ENCODE measurements around the gene PCLO.

PCLO gene

DNA sequence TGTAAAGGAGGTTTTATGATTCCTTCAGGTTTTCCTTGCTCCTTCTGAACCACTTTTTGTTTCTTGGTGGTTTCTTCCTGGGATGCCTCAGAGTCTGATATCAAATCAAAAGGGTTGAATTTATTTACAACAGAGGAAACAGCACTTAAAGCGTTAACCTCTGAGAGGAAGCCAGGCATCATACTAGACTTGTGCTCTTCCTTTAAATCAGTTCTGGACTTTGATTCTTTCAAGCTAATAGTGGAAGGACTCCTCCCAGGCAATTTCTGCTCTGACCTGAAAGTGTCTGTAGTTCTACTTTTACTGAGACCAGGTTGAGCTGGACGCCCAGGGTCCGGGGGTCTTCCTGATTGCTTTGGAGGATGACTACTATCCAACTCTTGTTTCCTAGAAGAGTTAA, 6.7 kb downstream of the PCLO start:
- Mint-ChIP-seq H3K9me3 (peaks cover 4% of the 10 kb centered on the region), H3K4me3 (no peak overlapping the region), H3K36me3 (ENCODE audit: low read depth) (no peaks in the 10 kb centered on the region), H3K27me3 (peaks cover 3% of the 10 kb centered on the region), H3K27ac (no peak overlapping the region), H3K4me1 (ENCODE audit: low read depth) (no peaks in the 10 kb centered on the region)
- DNase-seq: no peak

DNA sequence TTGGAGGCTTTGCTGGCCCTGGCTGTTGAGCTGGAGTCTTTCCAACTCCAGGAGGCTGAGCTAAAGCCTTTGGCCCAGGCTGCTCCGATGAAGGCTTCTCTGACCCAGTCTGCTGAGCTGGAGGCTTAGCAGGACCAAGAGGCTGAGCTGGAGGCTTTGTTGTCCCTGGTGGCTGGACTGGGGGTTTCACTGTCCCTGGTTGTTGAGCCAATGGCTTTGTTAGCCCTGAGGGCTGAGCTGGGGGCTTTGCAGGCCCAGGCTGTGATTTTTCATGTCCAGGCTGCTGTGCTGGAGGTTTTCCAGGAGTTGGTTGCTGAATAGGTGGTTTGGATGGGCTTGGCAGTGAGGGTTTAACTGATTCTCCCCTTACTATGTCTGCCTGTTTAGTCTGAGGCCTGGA, 7.3 kb downstream of the PCLO start:
- H3K27ac Mint-ChIP-seq: no peak overlapping the region
- H3K36me3 Mint-ChIP-seq (ENCODE audit: low read depth): no peaks in the 10 kb centered on the region
- no peak for DNase-seq
- peaks cover 4% of the 10 kb centered on the region for H3K9me3 Mint-ChIP-seq
- peaks cover 3% of the 10 kb centered on the region for H3K27me3 Mint-ChIP-seq
- H3K4me1 Mint-ChIP-seq (ENCODE audit: low read depth): no peaks in the 10 kb centered on the region
- H3K4me3 Mint-ChIP-seq: no peak overlapping the region

DNA sequence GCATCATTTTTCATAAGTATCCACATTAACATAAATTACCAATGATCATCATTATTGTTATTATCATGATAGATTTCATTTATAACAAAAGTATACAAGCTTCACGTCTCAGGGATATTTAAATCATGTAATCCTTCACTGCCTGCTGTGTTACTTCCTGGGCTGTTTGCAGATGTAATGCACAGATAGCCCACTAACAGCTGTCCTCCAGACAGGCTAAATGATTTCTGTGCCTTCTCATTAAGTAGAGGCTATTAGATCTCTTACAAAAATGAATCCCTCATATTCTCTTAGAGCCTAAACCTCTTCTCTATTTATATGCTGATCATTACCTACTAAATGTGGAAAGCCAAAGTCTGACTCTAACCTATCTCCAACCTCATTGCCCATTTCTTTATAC, 9.3 kb downstream of the PCLO start:
- H3K4me3 Mint-ChIP-seq: no peak overlapping the region
- H3K27ac Mint-ChIP-seq: no peak overlapping the region
- no peaks in the 10 kb centered on the region for H3K27me3 Mint-ChIP-seq
- H3K4me1 Mint-ChIP-seq (ENCODE audit: low read depth): no peaks in the 10 kb centered on the region
- H3K9me3 Mint-ChIP-seq: peaks cover 4% of the 10 kb centered on the region
- no peaks in the 10 kb centered on the region for H3K36me3 Mint-ChIP-seq (ENCODE audit: low read depth)
- DNase-seq: no peak

DNA sequence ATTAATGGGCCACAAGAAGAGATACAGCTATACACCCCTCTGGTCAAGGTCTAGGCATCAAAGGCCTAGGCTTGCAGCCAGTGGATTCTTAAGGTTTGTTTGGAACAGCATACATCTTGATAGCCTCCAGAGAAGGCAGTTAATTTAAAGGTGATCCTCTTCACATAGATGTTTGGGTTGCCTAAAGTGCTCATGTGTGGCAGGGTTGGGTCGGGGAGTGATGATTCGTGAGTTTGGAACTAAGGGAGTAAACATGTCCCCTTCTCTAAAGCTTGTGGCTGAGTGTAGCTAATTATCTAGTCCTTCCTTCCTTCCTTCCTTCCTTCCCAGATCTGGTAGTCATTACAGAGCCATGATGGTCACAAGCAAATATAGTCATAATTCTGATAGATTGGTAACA, 12.4 kb downstream of the PCLO start:
- Mint-ChIP-seq H3K27ac (no peak overlapping the region), H3K27me3 (no peaks in the 10 kb centered on the region), H3K4me1 (ENCODE audit: low read depth) (no peaks in the 10 kb centered on the region), H3K36me3 (ENCODE audit: low read depth) (no peaks in the 10 kb centered on the region), H3K9me3 (peaks cover 7% of the 10 kb centered on the region), H3K4me3 (no peak overlapping the region)
- no peak for DNase-seq

DNA sequence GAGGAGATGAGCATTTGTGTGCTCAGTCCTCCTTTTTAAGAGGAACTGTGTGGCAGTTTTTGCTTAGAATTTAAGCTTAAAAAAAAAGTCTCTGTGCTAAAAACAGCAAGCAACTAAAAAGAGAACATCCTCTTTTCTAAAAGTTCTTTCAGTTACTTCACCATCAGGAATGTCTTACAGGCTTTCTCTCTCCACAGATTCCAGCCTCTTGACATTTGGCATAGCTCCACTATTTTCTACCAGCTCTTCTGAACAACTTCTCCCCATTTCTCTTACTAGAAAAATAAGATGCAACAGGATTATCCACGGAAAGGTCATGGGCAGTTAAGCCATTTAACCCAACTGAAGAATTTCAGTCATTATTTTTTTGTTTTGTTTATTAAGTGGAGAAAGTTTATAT, 13.2 kb downstream of the PCLO start:
- no peaks in the 10 kb centered on the region for H3K27me3 Mint-ChIP-seq
- no peaks in the 10 kb centered on the region for H3K4me1 Mint-ChIP-seq (ENCODE audit: low read depth)
- no peak for DNase-seq
- H3K36me3 Mint-ChIP-seq (ENCODE audit: low read depth): no peaks in the 10 kb centered on the region
- H3K9me3 Mint-ChIP-seq: peaks cover 7% of the 10 kb centered on the region
- no peak overlapping the region for H3K27ac Mint-ChIP-seq
- no peak overlapping the region for H3K4me3 Mint-ChIP-seq

GRCh38 chr7:83148776-83149175, 13.9 kb downstream of the PCLO start:
- Mint-ChIP-seq H3K27me3 (no peaks in the 10 kb centered on the region), H3K36me3 (ENCODE audit: low read depth) (no peaks in the 10 kb centered on the region), H3K4me1 (ENCODE audit: low read depth) (no peaks in the 10 kb centered on the region), H3K9me3 (peaks cover 6% of the 10 kb centered on the region), H3K4me3 (no peak overlapping the region), H3K27ac (no peak overlapping the region)
- no peak for DNase-seq

DNA sequence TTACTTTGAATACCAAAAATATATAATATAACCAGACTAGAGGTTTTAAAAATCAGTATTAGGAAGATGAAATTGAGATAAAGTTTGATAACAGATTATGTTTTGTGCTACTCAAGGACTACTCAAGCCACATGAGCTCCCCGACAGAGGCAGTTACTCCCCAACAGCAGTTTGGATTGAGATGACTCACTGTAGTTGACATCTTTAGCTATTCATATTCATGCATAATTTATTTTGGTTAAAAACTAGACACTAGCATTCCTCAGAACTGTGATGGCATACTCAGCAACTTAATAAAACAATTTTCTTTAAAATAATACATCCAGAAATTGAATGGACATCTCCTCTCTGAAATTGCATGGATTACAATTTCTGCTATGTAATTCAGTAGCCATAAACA, 19.6 kb downstream of the PCLO start:
- no peak overlapping the region for H3K4me3 Mint-ChIP-seq
- no peaks in the 10 kb centered on the region for H3K4me1 Mint-ChIP-seq (ENCODE audit: low read depth)
- no peak overlapping the region for H3K27ac Mint-ChIP-seq
- no peaks in the 10 kb centered on the region for H3K27me3 Mint-ChIP-seq
- DNase-seq: no peak
- H3K36me3 Mint-ChIP-seq (ENCODE audit: low read depth): no peaks in the 10 kb centered on the region
- H3K9me3 Mint-ChIP-seq: peaks cover 9% of the 10 kb centered on the region

- Mint-ChIP-seq H3K4me1 (ENCODE audit: low read depth) (no peaks in the 10 kb centered on the region), H3K27me3 (no peaks in the 10 kb centered on the region), H3K27ac (no peak overlapping the region), H3K4me3 (no peak overlapping the region), H3K36me3 (ENCODE audit: low read depth) (no peaks in the 10 kb centered on the region), H3K9me3 (peaks cover 9% of the 10 kb centered on the region)
- no peak for DNase-seq
These were observed 20.3 kb downstream of the PCLO start for GRCh38 chr7:83142365-83142764.

- Mint-ChIP-seq H3K27me3 (no peaks in the 10 kb centered on the region), H3K4me3 (no peak overlapping the region), H3K27ac (no peak overlapping the region), H3K9me3 (peaks cover 9% of the 10 kb centered on the region), H3K4me1 (ENCODE audit: low read depth) (no peaks in the 10 kb centered on the region), H3K36me3 (ENCODE audit: low read depth) (no peaks in the 10 kb centered on the region)
- no peak for DNase-seq
These were observed 20.8 kb downstream of the PCLO start for GRCh38 chr7:83141927-83142326.

DNA sequence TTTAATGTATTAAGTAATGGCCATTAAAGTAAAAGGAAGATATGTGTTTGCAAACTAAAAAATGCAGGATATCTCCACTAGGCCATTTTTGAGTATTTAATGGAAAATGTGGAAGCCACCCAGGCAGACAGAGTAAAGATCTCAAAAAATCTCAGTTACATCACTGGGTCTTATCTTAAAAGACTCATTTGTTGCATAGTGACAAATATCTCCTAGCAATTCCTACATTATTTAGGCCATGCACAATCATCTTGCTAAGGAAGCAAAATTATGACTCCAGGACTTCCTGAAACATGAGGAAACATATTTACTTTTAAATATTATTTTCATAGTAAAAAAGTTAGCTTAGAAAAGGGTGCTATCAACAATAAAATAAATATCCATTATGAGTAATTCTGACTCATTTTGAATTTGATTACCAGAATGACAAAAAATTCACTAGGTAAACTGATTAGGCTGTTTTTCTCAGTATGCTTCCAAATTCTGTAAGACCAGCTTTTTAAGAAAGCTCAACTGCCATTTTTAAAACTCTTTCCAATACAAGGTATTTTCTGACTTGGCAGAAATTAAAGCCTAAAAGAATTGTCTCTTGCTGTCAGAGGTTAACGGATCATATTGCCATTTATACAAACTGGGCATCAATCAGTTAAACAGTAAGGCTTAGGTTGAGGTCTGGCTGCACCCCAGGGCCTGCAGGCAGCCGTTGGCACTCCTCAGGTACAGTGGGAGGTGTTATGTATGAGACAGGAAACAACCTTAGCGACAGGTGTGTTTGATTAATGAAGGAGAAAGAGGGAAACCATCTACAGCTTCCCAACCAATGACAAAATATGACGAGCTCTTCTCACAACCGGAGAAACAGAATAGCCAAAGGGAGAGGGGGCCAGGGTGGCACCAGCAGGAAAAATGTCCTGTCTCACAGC, 31.8 kb downstream of the PCLO start:
- no peak for DNase-seq
- H3K36me3 Mint-ChIP-seq (ENCODE audit: low read depth): no peaks in the 10 kb centered on the region
- no peaks in the 10 kb centered on the region for H3K27me3 Mint-ChIP-seq
- H3K4me1 Mint-ChIP-seq (ENCODE audit: low read depth): no peaks in the 10 kb centered on the region
- no peak overlapping the region for H3K4me3 Mint-ChIP-seq
- H3K9me3 Mint-ChIP-seq: peaks cover 4% of the 10 kb centered on the region
- H3K27ac Mint-ChIP-seq: no peak overlapping the region

GRCh38 chr7:83130191-83130590, 32.5 kb downstream of the PCLO start:
- Mint-ChIP-seq H3K4me3 (no peak overlapping the region), H3K36me3 (ENCODE audit: low read depth) (no peaks in the 10 kb centered on the region), H3K27ac (no peak overlapping the region), H3K9me3 (peaks cover 6% of the 10 kb centered on the region), H3K4me1 (ENCODE audit: low read depth) (no peaks in the 10 kb centered on the region), H3K27me3 (no peaks in the 10 kb centered on the region)
- no peak for DNase-seq

GRCh38 chr7:83119494-83119893, 43.2 kb downstream of the PCLO start:
- H3K27me3 Mint-ChIP-seq: no peaks in the 10 kb centered on the region
- peaks cover 10% of the 10 kb centered on the region for H3K9me3 Mint-ChIP-seq
- H3K36me3 Mint-ChIP-seq (ENCODE audit: low read depth): no peaks in the 10 kb centered on the region
- no peak for DNase-seq
- H3K27ac Mint-ChIP-seq: no peak overlapping the region
- no peaks in the 10 kb centered on the region for H3K4me1 Mint-ChIP-seq (ENCODE audit: low read depth)
- no peak overlapping the region for H3K4me3 Mint-ChIP-seq

- no peak overlapping the region for H3K4me3 Mint-ChIP-seq
- peaks cover 10% of the 10 kb centered on the region for H3K9me3 Mint-ChIP-seq
- H3K27me3 Mint-ChIP-seq: no peaks in the 10 kb centered on the region
These were observed 43.7 kb downstream of the PCLO start for GRCh38 chr7:83119026-83119382.

DNA sequence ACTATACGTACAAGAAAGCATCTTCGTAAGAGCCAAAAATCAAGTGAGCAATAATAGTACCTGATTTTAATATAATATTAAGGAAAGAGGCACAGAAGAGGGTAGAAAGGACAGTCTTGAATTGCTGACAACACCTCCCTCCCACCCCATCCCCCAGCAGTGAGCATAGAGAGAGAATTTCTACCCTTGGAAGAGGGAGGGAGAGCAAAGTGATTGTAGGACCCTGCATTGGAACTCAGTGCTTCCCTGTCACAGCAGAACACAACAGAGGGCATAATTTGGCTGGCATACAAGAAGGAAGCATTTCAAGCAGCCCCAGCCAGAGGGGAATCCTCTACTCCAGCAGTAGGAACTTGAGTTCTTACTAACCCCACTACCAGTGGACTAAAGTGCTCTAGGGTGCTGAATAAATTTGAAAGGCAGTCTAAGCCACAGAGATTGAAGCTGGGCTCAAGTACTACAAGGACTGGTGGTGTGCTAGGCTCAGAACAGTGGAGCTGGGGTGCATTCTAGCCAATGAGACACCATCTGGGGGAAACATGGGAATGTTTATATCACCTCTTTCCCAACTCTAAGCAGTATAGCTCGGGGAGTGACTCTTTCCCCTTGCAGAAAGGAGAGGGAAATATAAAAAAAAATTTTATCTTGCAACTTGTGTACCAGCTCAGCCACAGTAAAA, 44.2 kb downstream of the PCLO start:
- no peak overlapping the region for H3K27ac Mint-ChIP-seq
- H3K27me3 Mint-ChIP-seq: no peaks in the 10 kb centered on the region
- H3K9me3 Mint-ChIP-seq: peaks cover 9% of the 10 kb centered on the region
- H3K4me3 Mint-ChIP-seq: no peak overlapping the region
- no peaks in the 10 kb centered on the region for H3K36me3 Mint-ChIP-seq (ENCODE audit: low read depth)
- H3K4me1 Mint-ChIP-seq (ENCODE audit: low read depth): no peaks in the 10 kb centered on the region
- no peak for DNase-seq

More at GRCh38 chr7:83119026-83119382, 43.7 kb downstream of the PCLO start:
- Mint-ChIP-seq H3K36me3 (ENCODE audit: low read depth) (no peaks in the 10 kb centered on the region), H3K4me1 (ENCODE audit: low read depth) (no peaks in the 10 kb centered on the region), H3K27ac (no peak overlapping the region)
- no peak for DNase-seq

GRCh38 chr7:83117466-83117865, 45.2 kb downstream of the PCLO start:
- no peaks in the 10 kb centered on the region for H3K27me3 Mint-ChIP-seq
- no peak overlapping the region for H3K4me3 Mint-ChIP-seq
- H3K9me3 Mint-ChIP-seq: peaks cover 8% of the 10 kb centered on the region
- H3K27ac Mint-ChIP-seq: no peak overlapping the region
- H3K36me3 Mint-ChIP-seq (ENCODE audit: low read depth): no peaks in the 10 kb centered on the region
- H3K4me1 Mint-ChIP-seq (ENCODE audit: low read depth): no peaks in the 10 kb centered on the region
- no peak for DNase-seq
